Neural progenitor cell (in vitro differentiated cells): ENCODE data around the gene TBRG4.

Source experiments
- EZH2 ChIP-seq: fragments of 200-600 bp; sonication (generic); IDR thresholded peaks from 2 replicates; pipeline ENCODE4 v1.6.1; 2017; ENCODE audit warnings: antibody characterized with exemption, mild to moderate bottlenecking, moderate library complexity
- TF ChIP-seq, protein P1 (sequence below): fragments of 200-600 bp; sonication (generic); IDR thresholded peaks from 2 replicates; pipeline ENCODE4 v1.5.1; 2017; ENCODE audit warnings: antibody characterized with exemption, mild to moderate bottlenecking

DNA sequence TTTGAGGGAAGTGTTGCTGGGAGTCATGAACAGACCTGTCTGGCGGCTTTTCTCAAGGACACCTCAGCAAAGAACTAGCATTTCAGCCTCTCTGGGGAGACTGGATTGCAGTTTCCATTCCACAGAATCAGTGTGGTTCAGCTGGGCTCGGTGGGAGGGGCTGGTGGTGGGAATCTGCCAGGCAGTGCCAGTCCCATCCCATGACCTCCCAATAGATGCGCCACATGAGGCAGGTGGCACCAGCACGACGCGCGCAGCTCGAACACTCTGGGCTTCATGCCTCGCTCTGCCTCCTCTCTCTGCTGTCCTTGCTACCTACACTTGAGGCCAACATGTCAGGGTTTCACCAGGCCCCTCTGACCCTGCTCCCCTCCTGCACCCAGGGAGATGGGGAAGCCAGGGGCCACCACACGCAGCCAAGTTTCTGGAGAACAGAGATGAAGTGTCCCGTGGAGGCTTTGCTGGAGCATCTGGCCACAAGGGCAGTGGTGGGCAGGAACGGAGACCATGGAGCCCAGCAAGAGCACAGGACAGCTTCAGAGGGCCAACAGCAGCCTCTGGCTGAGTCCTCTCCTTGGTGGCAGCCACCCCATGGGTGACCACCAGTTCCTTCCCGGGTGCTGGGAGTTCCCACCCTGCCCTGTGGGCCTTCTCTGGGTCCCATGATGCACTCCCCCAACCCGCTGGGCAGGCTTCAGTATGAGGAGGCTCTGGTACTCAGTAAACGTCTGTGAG lies 25.0 kb downstream of the TBRG4 start:
- TF ChIP-seq, protein P1, sequence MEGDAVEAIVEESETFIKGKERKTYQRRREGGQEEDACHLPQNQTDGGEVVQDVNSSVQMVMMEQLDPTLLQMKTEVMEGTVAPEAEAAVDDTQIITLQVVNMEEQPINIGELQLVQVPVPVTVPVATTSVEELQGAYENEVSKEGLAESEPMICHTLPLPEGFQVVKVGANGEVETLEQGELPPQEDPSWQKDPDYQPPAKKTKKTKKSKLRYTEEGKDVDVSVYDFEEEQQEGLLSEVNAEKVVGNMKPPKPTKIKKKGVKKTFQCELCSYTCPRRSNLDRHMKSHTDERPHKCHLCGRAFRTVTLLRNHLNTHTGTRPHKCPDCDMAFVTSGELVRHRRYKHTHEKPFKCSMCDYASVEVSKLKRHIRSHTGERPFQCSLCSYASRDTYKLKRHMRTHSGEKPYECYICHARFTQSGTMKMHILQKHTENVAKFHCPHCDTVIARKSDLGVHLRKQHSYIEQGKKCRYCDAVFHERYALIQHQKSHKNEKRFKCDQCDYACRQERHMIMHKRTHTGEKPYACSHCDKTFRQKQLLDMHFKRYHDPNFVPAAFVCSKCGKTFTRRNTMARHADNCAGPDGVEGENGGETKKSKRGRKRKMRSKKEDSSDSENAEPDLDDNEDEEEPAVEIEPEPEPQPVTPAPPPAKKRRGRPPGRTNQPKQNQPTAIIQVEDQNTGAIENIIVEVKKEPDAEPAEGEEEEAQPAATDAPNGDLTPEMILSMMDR = no peak
- TF ChIP-seq EZH2 = no peak
